SH-SY5Y (cell line): Measurements from ENCODE around the gene YWHAE.

Experiments
- GATA2 ChIP-seq: IDR thresholded peaks from 2 replicates; pipeline ENCODE4 v1.6.1; 2011; ENCODE audit warnings: mild to moderate bottlenecking, low read depth, low read length
- GATA3 ChIP-seq: IDR thresholded peaks from 2 replicates; pipeline ENCODE4 v1.6.1; 2011; ENCODE audit warnings: low read depth, mild to moderate bottlenecking, low read length, moderate library complexity

DNA sequence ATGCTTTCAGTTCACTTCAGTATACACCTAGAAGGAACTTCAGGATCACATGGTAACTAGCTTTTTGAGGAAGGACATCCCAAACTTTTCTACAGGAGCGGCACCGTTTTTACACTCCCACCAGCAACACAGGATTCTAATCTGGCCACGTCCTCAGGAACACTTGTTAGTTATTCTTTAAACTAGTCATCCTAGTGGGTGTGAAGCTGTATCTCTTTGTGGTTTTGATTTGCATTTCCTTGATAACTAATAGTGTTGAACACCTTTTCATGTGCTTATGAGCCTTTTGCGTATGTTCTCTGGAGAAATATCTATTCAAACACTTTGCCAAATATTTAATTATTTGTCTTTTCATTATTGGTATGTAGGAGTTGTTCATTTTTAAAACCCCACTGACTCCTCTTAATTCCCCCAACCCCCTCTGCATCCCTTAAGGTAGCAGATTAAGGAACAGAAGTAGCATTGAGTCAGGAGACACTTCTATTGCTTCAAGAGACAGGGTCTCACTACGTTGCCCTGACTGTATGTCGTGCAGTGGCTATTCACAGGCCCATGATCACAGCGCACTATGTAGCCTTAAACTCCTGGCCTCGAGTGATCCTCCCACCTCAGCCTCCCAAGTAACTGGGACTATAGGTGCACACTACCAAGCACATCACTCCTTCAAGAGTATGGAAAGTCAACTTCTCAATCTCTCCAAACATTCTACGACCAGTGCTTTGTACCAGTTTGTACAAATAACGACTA lies 25.4 kb downstream of the YWHAE start:
- TF ChIP-seq GATA2 = no peak
- TF ChIP-seq GATA3 = no peak
